Stimulated activated naive CD8-positive, alpha-beta T cell treated with anti-CD3 and anti-CD28 coated beads, Interleukin-15, amount 100 ng/mL, for 72 hours (primary cell): ENCODE data around the gene GPR35.

Source experiments
- ATAC-seq: fragments of 150-1000 bp; cut with Tn5 transposase; 2 replicates; pipeline ENCODE4 v1.10.0; 2021; ENCODE audit warnings: mild to moderate bottlenecking, moderate library complexity
- DNase-seq, 2 donors: peaks; one replicate each; pipeline ENCODE4 v3.0.0; 2021 to 2022
- H3K27ac Mint-ChIP-seq, 2 donors: one replicate each; pipeline ENCODE4 v1.8.0; 2022; ENCODE audit warnings: mild to moderate bottlenecking in 2 of 2, mixed read lengths in 2 of 2, moderate library complexity in 2 of 2
- H3K27me3 Mint-ChIP-seq: one replicate; pipeline ENCODE4 v1.8.0; 2022; ENCODE audit warnings: mixed read lengths
- H3K4me1 Mint-ChIP-seq: one replicate; pipeline ENCODE4 v1.8.0; 2022; ENCODE audit warnings: mild to moderate bottlenecking, mixed read lengths
- H3K4me3 Mint-ChIP-seq, 2 donors: one replicate each; pipeline ENCODE4 v1.8.0; 2022; ENCODE audit warnings: mild to moderate bottlenecking in 2 of 2, mixed read lengths in 2 of 2, moderate library complexity in 1 of 2
- H3K9me3 Mint-ChIP-seq, 2 donors: one replicate each; pipeline ENCODE4 v1.8.0; 2022; ENCODE audit warnings: mixed read lengths in 2 of 2

Gene GPR35

GRCh38 chr2:240624950-240625621, at the start of gene GPR35:
Gene GPR35, plus strand, starts transcription at chr2:240625480. Its CDS starts 4,473 bp downstream, at chr2:240629953.
- peak within 1 kb of the TSS; percentile 92 to 97 for H3K27ac Mint-ChIP-seq
- H3K4me3 Mint-ChIP-seq, result peak within 1 kb of the TSS; percentile 90 to 98
- ATAC-seq (peak; percentile 68), DNase-seq (peak; percentile 78 to 93)
- peaks cover 82% of the 10 kb centered on the region for H3K4me1 Mint-ChIP-seq
- H3K27me3 Mint-ChIP-seq, result no peaks in the 10 kb centered on the region
- H3K9me3 Mint-ChIP-seq, result no peaks in the 10 kb centered on the region

GRCh38 chr2:240576036-240576435, 49.2 kb upstream of the GPR35 start:
- H3K27me3 Mint-ChIP-seq, result no peaks in the 10 kb centered on the region
- ATAC-seq, result no peak
- no peak overlapping the region for H3K4me3 Mint-ChIP-seq
- DNase-seq, result no peak
- peaks cover 51% of the 10 kb centered on the region for H3K4me1 Mint-ChIP-seq
- H3K27ac Mint-ChIP-seq, result peak overlapping the region in 1 of 2 donors; percentile 86
- peaks cover 0 to 6% of the 10 kb centered on the region in 2 donors for H3K9me3 Mint-ChIP-seq

GRCh38 chr2:240576436-240577205, 48.7 kb upstream of the GPR35 start:
- Mint-ChIP-seq H3K4me3 (no peak overlapping the region), H3K4me1 (peaks cover 45% of the 10 kb centered on the region), H3K27ac (peak overlapping the region in 1 of 2 donors; percentile 58), H3K9me3 (peaks cover 0 to 7% of the 10 kb centered on the region in 2 donors), H3K27me3 (no peaks in the 10 kb centered on the region)
- DNase-seq (no peak), ATAC-seq (no peak)

GRCh38 chr2:240577281-240578109, 47.8 kb upstream of the GPR35 start:
- ATAC-seq (no peak), DNase-seq (no peak)
- Mint-ChIP-seq H3K27ac (peak overlapping the region in 1 of 2 donors; percentile 15), H3K27me3 (no peaks in the 10 kb centered on the region), H3K4me1 (peaks cover 41% of the 10 kb centered on the region), H3K9me3 (peaks cover 0 to 11% of the 10 kb centered on the region in 2 donors), H3K4me3 (no peak overlapping the region)

- no peaks in the 10 kb centered on the region for H3K27me3 Mint-ChIP-seq
- H3K4me1 Mint-ChIP-seq, result peaks cover 44% of the 10 kb centered on the region
- DNase-seq, result no peak
- peak overlapping the region in 1 of 2 donors; percentile 15 for H3K27ac Mint-ChIP-seq
- peak; percentile 13 for ATAC-seq
- H3K4me3 Mint-ChIP-seq, result no peak overlapping the region
- peaks cover 0 to 11% of the 10 kb centered on the region in 2 donors for H3K9me3 Mint-ChIP-seq
Measured at GRCh38 chr2:240578110-240578450, 47.2 kb upstream of the GPR35 start.

- peak overlapping the region in 1 of 2 donors; percentile 87 for H3K27ac Mint-ChIP-seq
Measured at GRCh38 chr2:240578488-240578887, 46.8 kb upstream of the GPR35 start.

GRCh38 chr2:240579071-240579762, 46.1 kb upstream of the GPR35 start:
- Mint-ChIP-seq H3K9me3 (peaks cover 0 to 11% of the 10 kb centered on the region in 2 donors), H3K27ac (peak overlapping the region in 1 of 2 donors; percentile 77), H3K4me1 (peaks cover 49% of the 10 kb centered on the region), H3K27me3 (no peaks in the 10 kb centered on the region), H3K4me3 (peak overlapping the region; percentile 27 to 37)
- DNase-seq (no peak), ATAC-seq (peak; percentile 48)

More at GRCh38 chr2:240578488-240578887, 46.8 kb upstream of the GPR35 start:
- peaks cover 0 to 11% of the 10 kb centered on the region in 2 donors for H3K9me3 Mint-ChIP-seq
- H3K4me1 Mint-ChIP-seq, result peaks cover 48% of the 10 kb centered on the region
- H3K27me3 Mint-ChIP-seq, result no peaks in the 10 kb centered on the region
- no peak overlapping the region for H3K4me3 Mint-ChIP-seq
- no peak for DNase-seq
- no peak for ATAC-seq

- Mint-ChIP-seq H3K27me3 (no peaks in the 10 kb centered on the region), H3K27ac (peak overlapping the region in 1 of 2 donors; percentile 77), H3K4me3 (peak overlapping the region; percentile 27 to 37), H3K4me1 (peaks cover 57% of the 10 kb centered on the region), H3K9me3 (peaks cover 0 to 11% of the 10 kb centered on the region in 2 donors)
- peak; percentile 65 to 74 for DNase-seq
- peak; percentile 82 for ATAC-seq
Measured at GRCh38 chr2:240579771-240580614, 45.3 kb upstream of the GPR35 start.

GRCh38 chr2:240581811-240582210, 43.5 kb upstream of the GPR35 start:
- Mint-ChIP-seq H3K9me3 (peaks cover 0 to 11% of the 10 kb centered on the region in 2 donors), H3K4me3 (no peak overlapping the region), H3K27ac (no peak overlapping the region), H3K27me3 (no peaks in the 10 kb centered on the region), H3K4me1 (peaks cover 64% of the 10 kb centered on the region)
- no peak for DNase-seq
- no peak for ATAC-seq

- peaks cover 66% of the 10 kb centered on the region for H3K4me1 Mint-ChIP-seq
- DNase-seq (no peak), ATAC-seq (no peak)
- no peaks in the 10 kb centered on the region for H3K27me3 Mint-ChIP-seq
- H3K27ac Mint-ChIP-seq, result no peak overlapping the region
- peaks cover 0 to 11% of the 10 kb centered on the region in 2 donors for H3K9me3 Mint-ChIP-seq
- no peak overlapping the region for H3K4me3 Mint-ChIP-seq
Measured at GRCh38 chr2:240582781-240583180, 42.5 kb upstream of the GPR35 start.

GRCh38 chr2:240583774-240584173, 41.5 kb upstream of the GPR35 start:
- H3K9me3 Mint-ChIP-seq, result peaks cover 0 to 11% of the 10 kb centered on the region in 2 donors
- no peak overlapping the region for H3K4me3 Mint-ChIP-seq
- no peaks in the 10 kb centered on the region for H3K27me3 Mint-ChIP-seq
- peaks cover 66% of the 10 kb centered on the region for H3K4me1 Mint-ChIP-seq
- no peak overlapping the region for H3K27ac Mint-ChIP-seq
- no peak for DNase-seq
- ATAC-seq, result no peak

GRCh38 chr2:240584486-240585031, 40.7 kb upstream of the GPR35 start:
- H3K9me3 Mint-ChIP-seq, result peaks cover 0 to 11% of the 10 kb centered on the region in 2 donors
- no peak for ATAC-seq
- peaks cover 66% of the 10 kb centered on the region for H3K4me1 Mint-ChIP-seq

GRCh38 chr2:240585101-240585500, 40.2 kb upstream of the GPR35 start:
- H3K27me3 Mint-ChIP-seq, result no peaks in the 10 kb centered on the region
- H3K4me1 Mint-ChIP-seq, result peaks cover 62% of the 10 kb centered on the region
- DNase-seq (no peak), ATAC-seq (no peak)
- H3K4me3 Mint-ChIP-seq, result peak overlapping the region; percentile 94 to 99
- peaks cover 0 to 11% of the 10 kb centered on the region in 2 donors for H3K9me3 Mint-ChIP-seq
- H3K27ac Mint-ChIP-seq, result no peak overlapping the region

More at GRCh38 chr2:240584486-240585031, 40.7 kb upstream of the GPR35 start:
- Mint-ChIP-seq H3K27ac (peak overlapping the region in 1 of 2 donors; percentile 76), H3K27me3 (no peaks in the 10 kb centered on the region), H3K4me3 (peak overlapping the region; percentile 94 to 99)
- no peak for DNase-seq

GRCh38 chr2:240585681-240586197, 39.5 kb upstream of the GPR35 start:
- no peaks in the 10 kb centered on the region for H3K27me3 Mint-ChIP-seq
- peak overlapping the region; percentile 80 to 92 for H3K27ac Mint-ChIP-seq
- DNase-seq (no peak), ATAC-seq (no peak)
- H3K4me3 Mint-ChIP-seq, result peak overlapping the region; percentile 94 to 99
- peaks cover 57% of the 10 kb centered on the region for H3K4me1 Mint-ChIP-seq
- H3K9me3 Mint-ChIP-seq, result peaks cover 0 to 7% of the 10 kb centered on the region in 2 donors
